ENCODE results near the gene PRKD2.

DNA sequence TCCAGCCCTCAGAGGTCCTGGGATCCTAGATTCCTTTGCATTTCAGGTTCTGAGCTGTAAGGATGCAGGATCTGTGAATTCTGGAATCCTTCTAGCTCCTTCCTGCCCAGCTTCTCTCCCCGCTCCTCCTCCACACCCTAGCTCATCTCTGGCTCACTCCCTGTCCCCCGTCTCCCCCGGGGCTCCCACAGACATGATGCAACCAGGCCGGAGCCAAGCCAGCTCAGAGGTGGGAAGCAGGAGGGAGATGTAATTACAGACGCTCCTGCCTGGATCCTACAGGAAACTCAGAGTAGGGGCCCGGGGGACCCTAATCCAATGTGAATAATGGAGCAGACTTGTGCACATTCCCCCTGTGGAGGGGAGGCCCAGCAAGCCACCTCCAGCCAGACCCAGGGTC is 85.4 kb downstream of the PRKD2 start:
- TF ChIP-seq TEAD1 (CRISPR knock-in tag; IDR thresholded peaks at IDR 0.05) (no peak), CTCF (IDR thresholded peaks at IDR 0.05) (no peak), SMAD3 (CRISPR knock-in tag; IDR thresholded peaks at IDR 0.05; ENCODE audit: borderline replicate concordance) (no peak), ZNF232 (CRISPR knock-in tag; IDR thresholded peaks at IDR 0.05) (no peak), NR3C1 (CRISPR knock-in tag; conservative IDR thresholded peaks at IDR 0.05; ENCODE audit: low read depth) (no peak), ZNF138 (CRISPR knock-in tag; conservative IDR thresholded peaks at IDR 0.05) (no peak)
- TF ChIP-seq, protein P1, sequence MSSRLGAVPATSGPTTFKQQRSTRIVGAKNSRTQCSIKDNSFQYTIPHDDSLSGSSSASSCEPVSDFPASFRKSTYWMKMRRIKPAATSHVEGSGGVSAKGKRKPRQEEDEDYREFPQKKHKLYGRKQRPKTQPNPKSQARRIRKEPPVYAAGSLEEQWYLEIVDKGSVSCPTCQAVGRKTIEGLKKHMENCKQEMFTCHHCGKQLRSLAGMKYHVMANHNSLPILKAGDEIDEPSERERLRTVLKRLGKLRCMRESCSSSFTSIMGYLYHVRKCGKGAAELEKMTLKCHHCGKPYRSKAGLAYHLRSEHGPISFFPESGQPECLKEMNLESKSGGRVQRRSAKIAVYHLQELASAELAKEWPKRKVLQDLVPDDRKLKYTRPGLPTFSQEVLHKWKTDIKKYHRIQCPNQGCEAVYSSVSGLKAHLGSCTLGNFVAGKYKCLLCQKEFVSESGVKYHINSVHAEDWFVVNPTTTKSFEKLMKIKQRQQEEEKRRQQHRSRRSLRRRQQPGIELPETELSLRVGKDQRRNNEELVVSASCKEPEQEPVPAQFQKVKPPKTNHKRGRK (CRISPR knock-in tag; IDR thresholded peaks at IDR 0.05; ENCODE audit: borderline replicate concordance) = no peak
